H1 (cell line): ENCODE data around the gene AHRR. TPM values are rescaled to one million over a fixed set of nuclear protein-coding genes. Genes with fewer than 3 reads are reported as not detected.

Experiments used
- CHD1 ChIP-seq: IDR thresholded peaks from 2 replicates; pipeline ENCODE4 v1.6.1; 2012; ENCODE audit warnings: low read depth, low read length, improper control_type of control experiment
- HDAC6 ChIP-seq: IDR thresholded peaks from one replicate; pipeline ENCODE4 v1.7.1; 2012; ENCODE audit warnings: low read depth, mild to moderate bottlenecking, inconsistent platforms, low read length, moderate library complexity
- SIX5 ChIP-seq: IDR thresholded peaks from 2 replicates; pipeline ENCODE4 v1.6.1; 2011; ENCODE audit warnings: mild to moderate bottlenecking, low read depth, low read length
- TAF7 ChIP-seq: optimal IDR thresholded peaks from 2 replicates; pipeline ENCODE3; 2011; ENCODE audit warnings: low read depth, mild to moderate bottlenecking, inconsistent platforms, low read length, moderate library complexity, borderline replicate concordance
- polyA plus RNA-seq, 7 experiments: library from polyadenylated mRNA; depleted of rRNA in 3 of 7; stranded (reverse) in 5 of 7; unstranded in 2 of 7; fragments of >200 nt in 5 of 7; fragments of 200-250 nt in 2 of 7; gene quantifications; 1 replicate in 5 of 7; 2 replicates in 1 of 7; 4 replicates in 1 of 7; pipeline versions ENCODE4 v1.2.1 to v1.2.3, GENCODE V29; 2011 to 2013; ENCODE audit warnings: missing spikeins in 2 of 7, mixed read lengths in 2 of 7
- total RNA-seq: library from RNA; stranded (reverse); fragmentation: NEBNext Ultra II Directional; extraction: Animal tissue kit (Norgen Biotek cat#: 25700); gene quantifications from 2 replicates; pipeline ENCODE4 v1.2.1, GENCODE V29; 2021

The AHRR gene
- total and polyA plus RNA-seq, 2 of the 8 experiments (the other 6 are each of a cell fraction or from before 2014, with no cell fraction given) = 0.41 to 0.80 TPM

GRCh38 chr5:373710-374602 lies 52.4 kb downstream of the AHRR start (continued):
- TF ChIP-seq CHD1 (no peak), TAF7 (no peak), HDAC6 (no peak), SIX5 (no peak)
